ENCODE results near the gene PDF.

Gene PDF

GRCh38 chr16:69351309-69352027, 21.1 kb upstream of the PDF start, which contains the start of gene TMED6:
Gene TMED6, minus strand, starts transcription at chr16:69351786. Its CDS starts 33 bp downstream, at chr16:69351753.
- in situ Hi-C loops (cut with HindIII; ENCODE audit: low pct_unique_long_range_greater_than_20kb, low sequenced_read_pairs) = no loop called here
- DNase-seq (ENCODE audit: low read depth in 1 of 2, low spot score in 1 of 2) = no peak
- TF ChIP-seq JUND (IDR thresholded peaks at IDR 0.05; ENCODE audit: low read depth) = no peak

GRCh38 chr16:69350536-69351133, 20.2 kb upstream of the PDF start:
- DNase-seq (ENCODE audit: low read depth in 1 of 2, low spot score in 1 of 2) = no peak
- no peak for TF ChIP-seq JUND (IDR thresholded peaks at IDR 0.05; ENCODE audit: low read depth)
- in situ Hi-C loops (cut with HindIII; ENCODE audit: low pct_unique_long_range_greater_than_20kb, low sequenced_read_pairs) = no loop called here

GRCh38 chr16:69349536-69349935, 19.1 kb upstream of the PDF start:
- no peak for DNase-seq (ENCODE audit: low read depth in 1 of 2, low spot score in 1 of 2)
- no peak for TF ChIP-seq JUND (IDR thresholded peaks at IDR 0.05; ENCODE audit: low read depth)
- in situ Hi-C loops (cut with HindIII; ENCODE audit: low pct_unique_long_range_greater_than_20kb, low sequenced_read_pairs) = no loop called here

- no peak for TF ChIP-seq JUND (IDR thresholded peaks at IDR 0.05; ENCODE audit: low read depth)
- no peak for DNase-seq (ENCODE audit: low read depth in 1 of 2, low spot score in 1 of 2)
- in situ Hi-C loops (cut with HindIII; ENCODE audit: low pct_unique_long_range_greater_than_20kb, low sequenced_read_pairs) = no loop called here
These were observed 17.8 kb upstream of the PDF start for GRCh38 chr16:69348222-69348621.

DNA sequence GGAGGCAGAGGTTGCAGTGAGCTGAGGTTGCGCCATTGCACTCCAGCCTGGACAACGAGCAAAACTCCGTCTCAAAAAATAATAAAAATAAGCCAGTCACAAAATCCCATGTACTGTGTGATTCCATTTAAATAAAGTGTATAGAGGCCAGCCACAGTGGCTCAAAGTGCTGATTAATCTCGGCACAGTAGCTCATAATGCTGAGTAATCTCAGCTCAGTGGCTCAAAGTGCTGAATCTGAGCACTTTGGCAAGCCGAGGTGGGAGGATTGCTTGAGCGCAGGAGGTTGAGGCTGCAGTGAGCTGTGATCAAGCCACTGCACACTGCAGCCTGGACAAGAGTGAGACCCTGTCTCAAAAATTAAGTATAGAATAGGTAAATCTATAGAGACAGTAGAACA, 16.3 kb upstream of the PDF start:
- DNase-seq (ENCODE audit: low read depth in 1 of 2, low spot score in 1 of 2) = no peak

GRCh38 chr16:69345923-69346322, 15.5 kb upstream of the PDF start:
- TF ChIP-seq JUND (IDR thresholded peaks at IDR 0.05; ENCODE audit: low read depth) = no peak
- no peak for DNase-seq (ENCODE audit: low read depth in 1 of 2, low spot score in 1 of 2)
- in situ Hi-C loops (cut with HindIII; ENCODE audit: low pct_unique_long_range_greater_than_20kb, low sequenced_read_pairs) = no loop called here

More for the DNA sequence above, 16.3 kb upstream of the PDF start:
- no peak for TF ChIP-seq JUND (IDR thresholded peaks at IDR 0.05; ENCODE audit: low read depth)
- in situ Hi-C loops (cut with HindIII; ENCODE audit: low pct_unique_long_range_greater_than_20kb, low sequenced_read_pairs) = no loop called here

DNA sequence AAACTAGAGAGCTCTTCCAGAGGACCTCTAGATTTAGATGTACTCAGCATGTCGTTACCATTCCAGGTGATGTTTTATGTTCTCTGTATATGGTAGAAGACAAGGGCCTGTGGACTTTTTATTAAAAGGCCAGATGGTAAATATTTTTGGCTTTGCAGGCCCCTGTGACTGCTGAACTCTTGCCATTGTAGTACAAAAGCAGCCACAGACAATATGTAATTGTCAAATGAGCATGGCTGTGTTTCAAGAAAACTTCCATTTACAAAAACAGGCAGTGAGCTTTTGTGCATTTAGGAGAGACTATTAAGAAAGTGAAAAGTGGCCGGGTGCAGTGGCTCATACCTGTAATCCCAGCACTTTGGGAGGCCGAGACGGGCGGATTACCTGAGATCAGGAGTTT, 13.8 kb upstream of the PDF start:
- in situ Hi-C loops (cut with HindIII; ENCODE audit: low pct_unique_long_range_greater_than_20kb, low sequenced_read_pairs) = no loop called here
- no peak for TF ChIP-seq JUND (IDR thresholded peaks at IDR 0.05; ENCODE audit: low read depth)
- no peak for DNase-seq (ENCODE audit: low read depth in 1 of 2, low spot score in 1 of 2)

DNA sequence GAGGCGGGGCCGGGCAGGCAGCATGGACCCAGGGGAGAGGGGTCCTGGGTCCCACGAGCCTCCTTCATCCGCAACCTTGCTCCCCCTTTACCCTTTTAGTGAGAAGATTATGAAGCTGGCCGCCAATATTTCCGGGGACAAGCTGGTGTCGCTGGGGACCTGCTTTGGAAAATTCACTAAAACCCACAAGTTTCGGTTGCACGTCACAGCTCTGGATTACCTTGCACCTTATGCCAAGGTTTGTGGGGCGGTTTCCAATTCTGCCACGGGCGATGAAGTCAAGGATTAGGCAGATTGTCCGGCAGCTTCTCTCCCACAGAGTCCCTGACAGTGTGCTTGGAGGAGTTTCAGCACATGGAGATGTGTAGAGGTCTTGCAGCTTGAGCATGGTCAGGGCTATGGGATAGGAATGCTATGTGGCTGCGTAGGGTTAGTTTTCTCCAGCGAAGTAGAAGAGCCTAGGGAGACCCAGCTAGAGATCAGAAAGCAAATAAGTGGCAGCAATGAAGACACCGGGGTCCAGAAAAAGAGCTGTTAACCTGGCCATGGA, 9.8 kb upstream of the PDF start:
- in situ Hi-C loops (cut with HindIII; ENCODE audit: low pct_unique_long_range_greater_than_20kb, low sequenced_read_pairs) = no loop called here

DNA sequence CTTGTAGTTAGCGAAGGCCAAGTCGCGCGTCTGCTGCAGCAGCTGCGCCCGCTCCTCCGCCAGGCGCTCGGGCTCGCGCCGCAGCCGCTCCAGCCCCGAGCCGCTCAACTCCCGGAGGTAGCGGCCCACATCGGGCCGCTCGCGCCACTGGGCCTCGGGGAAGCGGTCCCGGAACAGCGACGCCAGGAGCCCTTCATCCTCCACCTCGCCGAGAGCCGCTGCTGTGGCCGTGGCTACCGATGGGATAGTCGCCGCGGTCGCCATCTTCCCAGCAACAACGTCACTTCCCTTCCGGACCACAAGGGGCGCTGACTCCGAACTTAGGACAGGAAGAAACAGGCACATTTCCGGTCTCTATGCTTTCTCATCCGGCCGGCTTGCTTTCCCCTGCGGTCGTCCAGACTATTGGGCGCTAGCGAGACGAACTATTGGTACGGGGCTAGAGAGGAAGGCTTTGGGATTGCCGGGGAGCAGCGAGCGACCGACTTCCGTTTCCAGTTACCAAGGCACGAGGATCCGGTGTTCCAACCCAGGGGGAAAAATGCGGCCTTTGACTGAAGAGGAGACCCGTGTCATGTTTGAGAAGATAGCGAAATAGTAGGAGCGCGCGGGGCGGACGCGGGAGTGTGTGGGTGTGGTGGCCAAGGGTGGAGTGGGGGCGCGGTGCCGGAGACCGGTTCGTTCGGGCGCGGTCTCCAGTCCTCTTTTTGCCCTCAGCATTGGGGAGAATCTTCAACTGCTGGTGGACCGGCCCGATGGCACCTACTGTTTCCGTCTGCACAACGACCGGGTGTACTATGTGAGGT, 9.1 kb upstream of the PDF start, which contains the start of the genes COG8 and NIP7:
TSS of gene COG8 (minus strand) at position 276 of the 806 bp plus-strand sequence. CDS start at position 264, 12 bp downstream.
TSS of gene NIP7 (plus strand) at position 484 of the 806 bp plus-strand sequence. CDS start at position 542, 58 bp downstream.
- in situ Hi-C loops (cut with HindIII; ENCODE audit: low pct_unique_long_range_greater_than_20kb, low sequenced_read_pairs) = no loop called here
- peak; percentile 86 to 99 for DNase-seq (ENCODE audit: low read depth in 1 of 2, low spot score in 1 of 2)
- TF ChIP-seq JUND (IDR thresholded peaks at IDR 0.05; ENCODE audit: low read depth) = no peak

More for the DNA sequence above, 9.8 kb upstream of the PDF start:
- DNase-seq (ENCODE audit: low read depth in 1 of 2, low spot score in 1 of 2) = no peak
- TF ChIP-seq JUND (IDR thresholded peaks at IDR 0.05; ENCODE audit: low read depth) = no peak

DNA sequence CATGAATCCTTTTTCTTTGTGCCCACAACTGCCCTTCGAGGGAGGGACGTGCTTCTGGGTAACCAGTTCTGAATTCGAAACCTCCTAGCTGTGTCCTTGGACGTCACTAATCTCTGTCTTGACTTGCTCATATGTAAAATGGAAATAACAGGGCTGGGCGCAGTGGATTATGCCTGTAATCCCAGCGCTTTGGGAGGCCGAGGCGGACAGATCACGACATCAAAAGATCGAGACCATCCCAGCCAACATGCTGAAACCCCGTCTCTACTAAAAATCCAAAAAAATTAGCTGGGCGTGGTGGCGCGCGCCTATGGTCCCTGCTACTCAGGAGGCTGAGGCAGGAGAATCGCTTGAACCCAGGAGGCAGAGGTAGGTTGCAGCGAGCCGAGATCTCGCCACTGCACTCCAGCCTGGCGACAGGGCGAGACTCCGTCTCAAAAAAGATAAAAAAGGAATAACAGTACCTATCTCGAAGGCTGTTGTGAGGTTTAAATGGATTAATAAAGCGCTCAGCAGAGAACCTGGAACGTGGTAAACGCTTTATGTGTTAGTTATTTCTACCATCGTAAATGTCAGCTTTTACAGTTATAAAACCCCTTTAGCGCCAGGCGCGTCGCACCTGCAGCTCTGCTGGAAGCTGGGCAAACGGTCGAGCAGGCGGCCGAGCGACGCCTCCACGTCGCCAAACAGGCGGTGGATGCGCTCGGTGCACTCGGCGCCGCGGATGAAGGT, 8.3 kb upstream of the PDF start:
- no peak for DNase-seq (ENCODE audit: low read depth in 1 of 2, low spot score in 1 of 2)
- TF ChIP-seq JUND (IDR thresholded peaks at IDR 0.05; ENCODE audit: low read depth) = no peak
- in situ Hi-C loops (cut with HindIII; ENCODE audit: low pct_unique_long_range_greater_than_20kb, low sequenced_read_pairs) = no loop called here

DNA sequence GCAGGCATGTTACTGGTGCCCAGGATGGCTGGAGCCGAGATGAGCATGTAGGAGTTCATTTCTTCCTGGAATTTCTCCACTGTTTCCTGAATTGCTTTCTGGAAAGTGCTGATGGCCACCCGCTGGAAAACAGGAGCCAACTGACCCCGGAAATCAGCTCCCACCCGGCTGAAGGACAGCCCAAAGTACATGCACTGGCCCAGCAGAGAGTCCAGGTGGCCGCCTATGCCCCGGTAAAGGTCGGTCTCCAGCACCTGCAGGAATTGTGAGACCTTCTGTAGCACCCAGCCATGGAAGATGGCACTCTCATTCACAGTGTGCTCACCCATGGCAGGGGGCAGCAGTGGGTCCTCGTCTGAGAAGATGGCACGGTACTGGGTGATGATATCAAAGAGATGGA, 4.3 kb upstream of the PDF start:
- TF ChIP-seq JUND (IDR thresholded peaks at IDR 0.05; ENCODE audit: low read depth) = no peak
- DNase-seq (ENCODE audit: low read depth in 1 of 2, low spot score in 1 of 2) = no peak
- in situ Hi-C loops (cut with HindIII; ENCODE audit: low pct_unique_long_range_greater_than_20kb, low sequenced_read_pairs) = no loop called here

All from T47D (cell line).